Measurements from ENCODE around the gene CTBP2. TPM values are rescaled to one million over a fixed set of nuclear protein-coding genes. Genes with fewer than 3 reads are reported as not detected.

CTBP2 gene
- total RNA-seq, 6 experiments from 2014 or later = 3.2 to 8.2 (median 5.4) TPM

DNA sequence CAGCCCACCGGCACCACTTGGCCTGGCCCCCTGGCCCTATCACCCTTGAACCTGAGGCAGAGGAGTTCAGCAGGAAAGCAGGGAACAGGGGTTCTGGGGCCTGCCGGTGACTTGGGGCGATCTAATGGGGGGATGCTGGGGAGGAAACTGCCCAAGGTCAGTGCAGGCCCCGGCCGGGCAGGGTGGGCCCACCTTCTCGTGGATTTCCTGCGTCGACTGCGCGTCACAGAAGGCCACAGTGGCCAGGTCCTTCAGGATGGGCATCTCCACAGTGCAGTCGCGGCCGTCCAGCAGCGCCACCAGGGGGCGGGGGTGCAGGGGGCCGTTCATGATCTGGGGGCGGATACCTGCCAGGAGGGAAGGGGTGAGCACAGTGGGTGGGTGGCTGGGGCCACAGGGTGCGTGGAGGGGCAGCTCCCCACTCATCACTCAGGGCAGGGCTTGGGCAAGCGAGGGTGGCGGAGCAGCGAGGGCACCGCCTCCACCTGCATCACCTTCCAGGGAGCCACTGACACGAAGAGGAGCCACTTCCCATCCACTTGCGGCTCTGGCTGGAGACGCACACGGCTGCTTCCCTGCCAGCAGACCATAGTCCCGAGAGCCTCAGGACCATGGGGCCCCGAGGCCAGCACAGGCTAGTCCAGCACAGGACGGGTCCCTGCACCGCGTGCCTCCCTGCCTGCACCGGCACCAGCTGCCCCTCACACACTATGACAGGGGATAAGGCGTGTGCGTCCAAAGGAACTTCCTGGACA lies 157.0 kb downstream of the CTBP2 start:
- intact Hi-C loops (cut with DNase I) = no loop called here
- no peak for TF ChIP-seq POLR2A (IDR thresholded peaks at IDR 0.05)
- TF ChIP-seq CTCF (IDR thresholded peaks at IDR 0.05) = no peak
- WGBS (ENCODE audit: insufficient coverage, low coverage, low lambda C conversion rate, missing lambda C conversion rate) = 96% methylated on average over 5 of the region's 34 CpGs
- no peaks in the 10 kb centered on the region for H3K36me3 ChIP-seq
- H3K27me3 ChIP-seq = no peaks in the 10 kb centered on the region
- H3K4me1 ChIP-seq = no peaks in the 10 kb centered on the region
- no peak overlapping the region for H3K27ac ChIP-seq
- DNase-seq (peak; percentile 14 to 46 (median 43)), ATAC-seq (no peak)
- no peak overlapping the region for H3K4me3 ChIP-seq
- no peaks in the 10 kb centered on the region for H3K9me3 ChIP-seq

- peak; percentile 15 to 45 (median 42) for DNase-seq
- ATAC-seq = no peak
- Histone ChIP-seq H3K36me3 (no peaks in the 10 kb centered on the region), H3K4me3 (no peak overlapping the region), H3K9me3 (no peaks in the 10 kb centered on the region), H3K27me3 (no peaks in the 10 kb centered on the region), H3K4me1 (no peaks in the 10 kb centered on the region), H3K27ac (no peak overlapping the region)
- TF ChIP-seq CTCF (IDR thresholded peaks at IDR 0.05) = no peak
- TF ChIP-seq POLR2A (IDR thresholded peaks at IDR 0.05) = no peak
- intact Hi-C loops (cut with DNase I) = no loop called here
- no CpG with 5 or more reads among the region's 28 CpGs for WGBS (ENCODE audit: insufficient coverage, low coverage, low lambda C conversion rate, missing lambda C conversion rate)
These were observed 157.8 kb downstream of the CTBP2 start for GRCh38 chr10:125002423-125003145.

DNA sequence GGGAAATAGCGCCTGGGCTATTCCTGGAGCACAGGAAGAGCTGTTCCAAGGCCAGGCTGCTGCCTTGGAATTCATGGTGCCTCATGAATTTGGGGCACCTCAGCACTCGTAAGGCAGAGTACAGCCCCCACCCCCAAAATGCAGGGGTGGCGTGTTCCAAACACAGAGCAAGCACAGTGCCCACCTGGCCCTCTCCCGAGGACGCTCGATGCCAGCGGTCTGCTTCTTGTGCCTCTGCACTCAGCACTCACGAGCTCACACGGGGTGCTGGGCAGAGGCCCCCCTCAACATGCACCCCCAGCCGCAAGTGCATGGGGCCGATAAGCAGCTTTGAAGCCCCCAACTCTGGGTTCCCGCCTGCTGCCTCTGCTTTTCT lies 158.3 kb downstream of the CTBP2 start:
- no peak for ATAC-seq
- WGBS (ENCODE audit: insufficient coverage, low coverage, low lambda C conversion rate, missing lambda C conversion rate) = 60% methylated on average over 1 of the region's 12 CpGs
- no peaks in the 10 kb centered on the region for H3K9me3 ChIP-seq
- TF ChIP-seq POLR2A (IDR thresholded peaks at IDR 0.05) = no peak
- TF ChIP-seq CTCF (IDR thresholded peaks at IDR 0.05) = no peak
- no peaks in the 10 kb centered on the region for H3K4me1 ChIP-seq
- no peaks in the 10 kb centered on the region for H3K27me3 ChIP-seq
- no peak overlapping the region for H3K27ac ChIP-seq
- no peaks in the 10 kb centered on the region for H3K36me3 ChIP-seq
- H3K4me3 ChIP-seq = no peak overlapping the region
- DNase-seq = peak; percentile 11 to 39 (median 37)
- intact Hi-C loops (cut with DNase I) = no loop called here

DNA sequence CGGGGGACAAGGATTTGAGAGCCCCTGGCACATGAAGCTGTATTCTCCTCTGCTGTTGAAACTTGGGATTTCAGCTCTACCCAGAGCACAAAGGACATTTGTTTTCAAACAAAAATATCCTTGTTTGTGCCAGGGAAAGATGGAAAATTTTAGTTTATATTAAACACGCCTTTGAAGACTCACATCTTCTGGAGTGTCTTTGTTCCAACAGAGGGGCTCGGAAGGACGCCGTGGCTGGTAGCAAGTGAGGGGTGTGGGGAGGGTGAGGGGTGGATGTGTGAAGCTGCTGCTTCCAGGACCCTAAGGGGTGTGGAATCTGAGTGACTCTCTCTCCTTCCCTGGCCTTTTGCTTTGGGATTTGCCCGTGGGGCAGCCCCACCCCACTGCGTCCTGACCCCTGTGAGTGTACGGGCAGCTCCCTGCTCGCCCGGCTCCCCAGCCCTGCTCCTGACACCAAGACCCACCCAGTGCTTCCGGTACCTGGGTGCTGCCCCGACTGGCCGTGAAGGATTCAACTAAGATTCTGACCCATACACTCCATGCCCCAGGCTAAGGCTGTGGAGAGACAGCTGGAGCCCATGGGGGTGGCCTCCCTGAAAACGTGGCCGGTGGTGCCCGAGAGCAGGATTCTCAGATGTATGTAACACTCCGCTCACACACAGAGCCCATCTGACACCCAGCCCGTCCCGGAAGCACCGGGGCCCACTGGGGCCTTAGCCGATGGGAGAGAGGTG lies 158.9 kb downstream of the CTBP2 start:
- intact Hi-C loops (cut with DNase I) = no loop called here
- 81% methylated on average over 11 of the region's 21 CpGs for WGBS (ENCODE audit: insufficient coverage, low coverage, low lambda C conversion rate, missing lambda C conversion rate)
- DNase-seq (peak; percentile 13 to 44 (median 41)), ATAC-seq (no peak)
- TF ChIP-seq CTCF (IDR thresholded peaks at IDR 0.05) (no peak), POLR2A (IDR thresholded peaks at IDR 0.05) (no peak)
- no peaks in the 10 kb centered on the region for H3K36me3 ChIP-seq
- H3K27ac ChIP-seq = no peak overlapping the region
- H3K27me3 ChIP-seq = no peaks in the 10 kb centered on the region
- no peak overlapping the region for H3K4me3 ChIP-seq
- no peaks in the 10 kb centered on the region for H3K4me1 ChIP-seq
- no peaks in the 10 kb centered on the region for H3K9me3 ChIP-seq

All from right lobe of liver (tissue), 6 donors.